ENCODE results near the gene PTPRD.

DNA sequence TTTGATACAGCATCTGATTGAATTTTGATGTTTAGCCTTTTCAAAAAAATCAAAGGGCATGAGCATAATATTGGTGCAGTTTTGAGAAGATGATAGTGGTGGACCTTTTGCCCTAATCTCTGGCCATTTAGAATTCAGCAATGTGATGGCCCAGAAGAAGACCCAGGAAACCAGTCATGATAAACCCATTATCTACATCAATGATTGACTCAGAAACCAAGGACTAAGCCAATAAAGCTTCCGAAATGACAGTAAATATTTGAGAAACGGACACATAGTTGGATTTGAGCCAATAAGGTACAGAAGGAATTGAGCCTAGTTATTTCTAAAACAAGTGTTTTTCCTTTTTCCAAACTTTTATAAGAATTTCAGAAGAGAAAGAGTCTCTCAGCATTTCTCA, 1654.4 kb downstream of the PTPRD start:
- TF ChIP-seq, protein P1, sequence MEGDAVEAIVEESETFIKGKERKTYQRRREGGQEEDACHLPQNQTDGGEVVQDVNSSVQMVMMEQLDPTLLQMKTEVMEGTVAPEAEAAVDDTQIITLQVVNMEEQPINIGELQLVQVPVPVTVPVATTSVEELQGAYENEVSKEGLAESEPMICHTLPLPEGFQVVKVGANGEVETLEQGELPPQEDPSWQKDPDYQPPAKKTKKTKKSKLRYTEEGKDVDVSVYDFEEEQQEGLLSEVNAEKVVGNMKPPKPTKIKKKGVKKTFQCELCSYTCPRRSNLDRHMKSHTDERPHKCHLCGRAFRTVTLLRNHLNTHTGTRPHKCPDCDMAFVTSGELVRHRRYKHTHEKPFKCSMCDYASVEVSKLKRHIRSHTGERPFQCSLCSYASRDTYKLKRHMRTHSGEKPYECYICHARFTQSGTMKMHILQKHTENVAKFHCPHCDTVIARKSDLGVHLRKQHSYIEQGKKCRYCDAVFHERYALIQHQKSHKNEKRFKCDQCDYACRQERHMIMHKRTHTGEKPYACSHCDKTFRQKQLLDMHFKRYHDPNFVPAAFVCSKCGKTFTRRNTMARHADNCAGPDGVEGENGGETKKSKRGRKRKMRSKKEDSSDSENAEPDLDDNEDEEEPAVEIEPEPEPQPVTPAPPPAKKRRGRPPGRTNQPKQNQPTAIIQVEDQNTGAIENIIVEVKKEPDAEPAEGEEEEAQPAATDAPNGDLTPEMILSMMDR (IDR thresholded peaks at IDR 0.05), result no peak
- no peak for TF ChIP-seq POLR2A (IDR thresholded peaks at IDR 0.05)

Data from thyroid gland (tissue), 4 donors.